GM12878 (cell line): ENCODE measurements around the gene SPAAR. TPM values are rescaled to one million over a fixed set of nuclear protein-coding genes. Genes with fewer than 3 reads are reported as not detected.

Experiments used
- ATAC-seq: fragments of 200-7000 bp; cut with Tn5 transposase; 3 replicates; pipeline ENCODE4 v1.9.1; 2020; ENCODE audit warnings: mild to moderate bottlenecking, moderate library complexity
- BruUV-seq: library from RNA; stranded (reverse); fragments of 400-500 nt; replicated peaks from 2 replicates; lab custom pipeline; 2021; lab: Mats Ljungman, UMichigan
- CTCF ChIA-PET: fragments of 300-600 bp; sonication (Branson Sonifier 250); formaldehyde crosslinking; extraction: SDS; loops from one replicate; lab custom pipeline; 2021; ENCODE audit warnings: inconsistent platforms; lab: Yijun Ruan, JAX
- POLR2A ChIA-PET: fragments of 350-600 bp; formaldehyde crosslinking; extraction: SDS; loops from one replicate; lab custom pipeline; 2021; ENCODE audit warnings: inconsistent platforms; lab: Charles Lee
- RAD21 ChIA-PET: fragments of 300-600 bp; sonication (Branson Sonifier 250); formaldehyde crosslinking; loops from one replicate; lab custom pipeline; 2023; ENCODE audit warnings: antibody characterized with exemption; ENCODE audit not compliant: unreplicated experiment; lab: Charles Lee
- SMC1A ChIA-PET: fragments of 300-600 bp; sonication (Branson Sonifier 250); formaldehyde crosslinking; loops from one replicate; lab custom pipeline; 2023; ENCODE audit not compliant: unreplicated experiment, uncharacterized antibody; lab: Charles Lee
- DNase-seq: peaks from one replicate; pipeline ENCODE4 v3.0.0-alpha.2; 2011; ENCODE audit warnings: low read depth, low spot score
- FAIRE-seq: peaks from 3 replicates; lab custom pipeline; 2011; peaks lifted over from hg19 to GRCh38; lab: Jason Lieb, UNC
- H2AFZ ChIP-seq: 2 replicates; pipeline ENCODE4 v1.6.0; 2011; ENCODE audit warnings: low read depth, low read length, control low read depth; ENCODE audit not compliant: control insufficient read depth
- H3K27ac ChIP-seq: 2 replicates; pipeline ENCODE4 v1.5.1; 2011; ENCODE audit warnings: control low read depth; ENCODE audit not compliant: control insufficient read depth, insufficient read depth
- H3K27me3 ChIP-seq, 2 experiments: replicated peaks in 1 of 2; 2 replicates each; pipeline versions ENCODE4 v1.6.0 to v1.6.1; 2011; ENCODE audit warnings: low read length in 1 of 2; ENCODE audit not compliant: control insufficient read depth in 2 of 2, insufficient read depth in 2 of 2
- H3K36me3 ChIP-seq, 2 experiments: 2 replicates each; pipeline ENCODE4 v1.5.1; 2011; ENCODE audit warnings: low read length in 1 of 2; ENCODE audit not compliant: control insufficient read depth in 2 of 2, insufficient read depth in 2 of 2
- H3K4me1 ChIP-seq: 2 replicates; pipeline ENCODE4 v1.6.1; 2011; ENCODE audit warnings: mild to moderate bottlenecking, low read length, moderate library complexity, mixed read lengths; ENCODE audit not compliant: control insufficient read depth, insufficient read depth
- H3K4me2 ChIP-seq: 2 replicates; pipeline ENCODE4 v1.6.0; 2011; ENCODE audit warnings: control low read depth; ENCODE audit not compliant: control insufficient read depth, insufficient read depth
- H3K4me3 ChIP-seq: fragments of 200-600 bp; sonication (generic); 2 replicates; pipeline ENCODE4 v1.5.1; 2016
- H3K79me2 ChIP-seq: 2 replicates; pipeline ENCODE4 v1.6.0; 2011; ENCODE audit warnings: low read length; ENCODE audit not compliant: control insufficient read depth, insufficient read depth
- H3K9ac ChIP-seq: 2 replicates; pipeline ENCODE4 v1.8.0; 2011; ENCODE audit warnings: low read length, control low read depth, mixed read lengths; ENCODE audit not compliant: control insufficient read depth, insufficient read depth
- H3K9me3 ChIP-seq: replicated peaks from 3 replicates; pipeline ENCODE4 v1.5.1; 2011; ENCODE audit warnings: mild to moderate bottlenecking, low read length; ENCODE audit not compliant: control insufficient read depth, insufficient read depth
- H4K20me1 ChIP-seq: 2 replicates; pipeline ENCODE4 v1.6.0; 2011; ENCODE audit not compliant: control insufficient read depth, insufficient read depth
- POLR2AphosphoS2 ChIP-seq: IDR thresholded peaks from 2 replicates; pipeline ENCODE4 v1.6.1; 2011; ENCODE audit warnings: low read depth, mild to moderate bottlenecking, low read length, improper control_type of control experiment, moderate library complexity
- POU2F2 ChIP-seq: IDR thresholded peaks from 3 replicates; pipeline ENCODE4 v1.6.1; 2011; ENCODE audit warnings: low read depth, mild to moderate bottlenecking, low read length, borderline replicate concordance
- RAD21 ChIP-seq: IDR thresholded peaks from 2 replicates; pipeline ENCODE4 v1.6.1; 2011; ENCODE audit warnings: mild to moderate bottlenecking, low read depth, low read length, moderate library complexity; ENCODE audit not compliant: insufficient read depth
- SMC3 ChIP-seq: IDR thresholded peaks from 2 replicates; pipeline ENCODE4 v1.6.1; 2011; ENCODE audit warnings: low read length, improper control_type of control experiment, borderline replicate concordance
- SREBF2 ChIP-seq: IDR thresholded peaks from 2 replicates; pipeline ENCODE4 v1.6.1; 2012; ENCODE audit warnings: mild to moderate bottlenecking, low read length
- WGBS: methylation state at CpG from one replicate; pipeline ENCODE4 v1.1.6; 2016; ENCODE audit warnings: low lambda C conversion rate; ENCODE audit not compliant: insufficient replicate concordance, insufficient coverage; ENCODE audit errors: missing lambda C conversion rate; 5-methylcytosine and 5-hydroxymethylcytosine counted together
- in situ Hi-C: fragments of 300-500 bp; cut with MboI; formaldehyde crosslinking; loops from 9 replicates; pipeline ENCODE4 v1.14.3; 2018; ENCODE audit warnings: mixed read lengths
- intact Hi-C: fragments of 100-400 bp; cut with micrococcal nuclease; formaldehyde crosslinking; loops from one replicate; pipeline ENCODE4 v1.14.2; 2022; ENCODE audit not compliant: unreplicated experiment
- polyA plus RNA-seq, 11 experiments: library from polyadenylated mRNA; depleted of rRNA in 4 of 11; unstranded in 6 of 11; stranded (reverse) in 5 of 11; fragments of >200 nt; fragmentation: Nextera tagmentation in 4 of 11; fragmentation: Illumina TruSeq in 1 of 11; extraction: Ambion mirVana in 4 of 11; extraction: Trizol in 1 of 11; gene quantifications; 1 replicate in 1 of 11; 2 replicates in 10 of 11; pipeline versions ENCODE4 v1.2.1 to v1.2.3, GENCODE V29; 2011 to 2016; ENCODE audit warnings: inconsistent platforms in 2 of 11, missing spikeins in 2 of 11, low read depth in 1 of 11
- total RNA-seq, 4 experiments: library from RNA; depleted of rRNA in 3 of 4; stranded (reverse); fragments of >200 nt in 3 of 4; fragmentation: Illumina TruSeq in 1 of 4; extraction: Trizol in 1 of 4; gene quantifications; 2 replicates each; pipeline versions ENCODE4 v1.2.1 to v1.2.3, GENCODE V29; 2013 to 2021
- TF ChIP-seq, protein P1 (sequence below), 3 experiments: IDR thresholded peaks in 2 of 3; conservative IDR thresholded peaks in 1 of 3; 2 replicates each; pipeline ENCODE4 v1.5.1; 2011; ENCODE audit warnings: low read depth in 3 of 3, low read length in 3 of 3, mild to moderate bottlenecking in 3 of 3, control low read depth in 2 of 3, moderate library complexity in 2 of 3, inconsistent platforms in 1 of 3, mixed read lengths in 1 of 3; ENCODE audit not compliant: control insufficient read depth in 2 of 3, insufficient read depth in 1 of 3; ENCODE audit errors: extremely low read depth in 1 of 3
- TF ChIP-seq, protein P2 (sequence below): IDR thresholded peaks from 2 replicates; pipeline ENCODE4 v1.6.1; 2011; ENCODE audit warnings: borderline replicate concordance, low read depth, mild to moderate bottlenecking, moderate library complexity, mixed read lengths, low read length; ENCODE audit not compliant: insufficient read depth; ENCODE audit errors: extremely low read length

The SPAAR gene
- total and polyA plus RNA-seq, 10 of the 15 experiments (the other 5 are each of a cell fraction or from before 2014, with no cell fraction given) = not detected

DNA sequence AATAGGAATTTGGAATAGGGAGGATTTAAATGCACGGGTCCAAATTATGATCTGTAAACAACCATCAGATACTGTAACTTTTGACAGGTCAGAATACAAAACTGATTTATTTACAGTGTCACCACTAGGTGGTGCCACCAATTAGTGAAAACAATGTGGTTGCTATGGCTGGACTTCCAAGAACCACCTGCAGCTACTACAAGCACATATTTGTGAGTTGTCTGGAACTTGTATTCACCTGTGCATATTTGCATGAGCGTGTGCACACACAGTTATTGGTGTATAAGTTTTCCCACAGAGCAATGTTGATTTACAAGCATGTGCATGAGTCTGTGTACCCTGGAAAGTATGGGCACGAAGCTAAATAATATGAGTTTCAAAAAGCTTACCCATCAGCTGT, 6.2 kb upstream of the SPAAR start:
- Histone ChIP-seq H3K27me3 (peaks cover 0 to 1% of the 10 kb centered on the region in 2 experiments; a peak in 2 of 4 replicates), H4K20me1 (no peaks in the 10 kb centered on the region), H3K9me3 (no peaks in the 10 kb centered on the region), H3K9ac (no peak overlapping the region), H3K27ac (no peak overlapping the region), H3K79me2 (no peaks in the 10 kb centered on the region), H3K36me3 (no peaks in the 10 kb centered on the region), H3K4me1 (no peaks in the 10 kb centered on the region), H3K4me2 (no peak overlapping the region), H3K4me3 (no peak overlapping the region), H2AFZ (no peak overlapping the region)
- TF ChIP-seq RAD21 (peak; percentile 65), SMC3 (peak; percentile 45; the same call in 1 of the 2 replicates), POU2F2 (no peak), SREBF2 (no peak), POLR2AphosphoS2 (no peak)
- TF ChIP-seq, protein P1, sequence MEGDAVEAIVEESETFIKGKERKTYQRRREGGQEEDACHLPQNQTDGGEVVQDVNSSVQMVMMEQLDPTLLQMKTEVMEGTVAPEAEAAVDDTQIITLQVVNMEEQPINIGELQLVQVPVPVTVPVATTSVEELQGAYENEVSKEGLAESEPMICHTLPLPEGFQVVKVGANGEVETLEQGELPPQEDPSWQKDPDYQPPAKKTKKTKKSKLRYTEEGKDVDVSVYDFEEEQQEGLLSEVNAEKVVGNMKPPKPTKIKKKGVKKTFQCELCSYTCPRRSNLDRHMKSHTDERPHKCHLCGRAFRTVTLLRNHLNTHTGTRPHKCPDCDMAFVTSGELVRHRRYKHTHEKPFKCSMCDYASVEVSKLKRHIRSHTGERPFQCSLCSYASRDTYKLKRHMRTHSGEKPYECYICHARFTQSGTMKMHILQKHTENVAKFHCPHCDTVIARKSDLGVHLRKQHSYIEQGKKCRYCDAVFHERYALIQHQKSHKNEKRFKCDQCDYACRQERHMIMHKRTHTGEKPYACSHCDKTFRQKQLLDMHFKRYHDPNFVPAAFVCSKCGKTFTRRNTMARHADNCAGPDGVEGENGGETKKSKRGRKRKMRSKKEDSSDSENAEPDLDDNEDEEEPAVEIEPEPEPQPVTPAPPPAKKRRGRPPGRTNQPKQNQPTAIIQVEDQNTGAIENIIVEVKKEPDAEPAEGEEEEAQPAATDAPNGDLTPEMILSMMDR (IDR thresholded peaks at IDR 0.05 in 2 of 3, conservative IDR thresholded peaks at IDR 0.05 in 1 of 3; ENCODE audit: control insufficient read depth in 2 of 3, extremely low read depth in 1 of 3, insufficient read depth in 1 of 3, low read depth in 3 of 3, low read length in 3 of 3) = peak; percentile 53 to 73 (median 68); a peak in 5 of 6 replicates
- TF ChIP-seq, protein P2, sequence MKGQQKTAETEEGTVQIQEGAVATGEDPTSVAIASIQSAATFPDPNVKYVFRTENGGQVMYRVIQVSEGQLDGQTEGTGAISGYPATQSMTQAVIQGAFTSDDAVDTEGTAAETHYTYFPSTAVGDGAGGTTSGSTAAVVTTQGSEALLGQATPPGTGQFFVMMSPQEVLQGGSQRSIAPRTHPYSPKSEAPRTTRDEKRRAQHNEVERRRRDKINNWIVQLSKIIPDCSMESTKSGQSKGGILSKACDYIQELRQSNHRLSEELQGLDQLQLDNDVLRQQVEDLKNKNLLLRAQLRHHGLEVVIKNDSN = no peak
- intact Hi-C loops (loop anchor here (1.0 to 2.0 kb wide), 2 partner anchors 42 to 120 kb away; no protein-coding TSS in a partner anchor), in situ Hi-C loops (no loop called here)
- CTCF ChIA-PET = interaction anchor here (0.6 to 3.6 kb wide), 27 partner anchors 8 to 400 kb away, joined by 3 to 41 read pairs (median 4); partner anchors contain the start of gene OR13J1
- RAD21 ChIA-PET = interaction anchor here (0.8 to 1.7 kb wide), 7 partner anchors 18 to 120 kb away, joined by 3 to 6 read pairs (median 4); no protein-coding TSS in a partner anchor
- DNase-seq (no peak), ATAC-seq (peak; percentile 84), FAIRE-seq (peak; percentile 95)
- SMC1A ChIA-PET = interaction anchor here (1.0 to 1.9 kb wide), 6 partner anchors 21 to 120 kb away, joined by 3 to 9 read pairs (median 4); no protein-coding TSS in a partner anchor
- BruUV-seq = no TSS peak
- 14% methylated on average over 3 of the region's 3 CpGs for WGBS
- POLR2A ChIA-PET = no interaction called here
